Ovary (tissue), 9 donors: ENCODE data around the gene AFP. TPM values are rescaled to one million over a fixed set of nuclear protein-coding genes. Genes with fewer than 3 reads are reported as not detected.

Experiments
- DNase-seq, 5 donors: peaks; one replicate each; pipeline ENCODE4 v3.0.0-alpha.2; 2019 to 2020
- H3K27ac ChIP-seq, 2 donors: fragments of 200-600 bp; one replicate each; pipeline versions ENCODE4 v1.5.1 to v1.8.0; 2019 to 2022
- H3K27me3 ChIP-seq: fragments of 200-600 bp; one replicate; pipeline ENCODE4 v1.8.0; 2022
- H3K36me3 ChIP-seq: fragments of 200-600 bp; sonication (generic); one replicate; pipeline ENCODE4 v1.5.1; 2019
- H3K4me1 ChIP-seq: one replicate; pipeline ENCODE4 v1.8.1; 2013; ENCODE audit warnings: mild to moderate bottlenecking, moderate library complexity; ENCODE audit not compliant: insufficient read depth
- H3K4me3 ChIP-seq: fragments of 200-600 bp; sonication (generic); one replicate; pipeline ENCODE4 v1.5.1; 2017
- H3K9me3 ChIP-seq, 2 donors: fragments of 200-600 bp in 1 of 2; sonication (generic) in 1 of 2; one replicate each; pipeline versions ENCODE4 v1.5.1 to v1.8.1; 2013 to 2019; ENCODE audit warnings: mild to moderate bottlenecking in 1 of 2, moderate library complexity in 1 of 2
- CTCF ChIP-seq, 3 donors: fragments of 450-650 bp in 2 of 3; fragments of 200-600 bp in 1 of 3; IDR thresholded peaks; one replicate each; pipeline versions ENCODE4 v1.5.1 to v1.8.0; 2016 to 2022; ENCODE audit warnings: antibody characterized with exemption in 3 of 3, mild to moderate bottlenecking in 1 of 3
- EP300 ChIP-seq: sonication (generic); formaldehyde crosslinking; IDR thresholded peaks from one replicate; pipeline ENCODE4 v1.6.1; 2017; ENCODE audit warnings: antibody characterized with exemption
- POLR2A ChIP-seq: fragments of 450-650 bp; IDR thresholded peaks from one replicate; pipeline ENCODE4 v1.6.1; 2017; ENCODE audit warnings: antibody characterized with exemption, mild to moderate bottlenecking, moderate library complexity
- WGBS, 3 donors: extraction: QIAGEN DNeasy Blood & Tissue Kit in 1 of 3; methylation state at CpG; one replicate each; pipeline versions ENCODE4 v1.1.5 to v1.1.7; 2013 to 2017; 5-methylcytosine and 5-hydroxymethylcytosine counted together
- intact Hi-C, 4 donors: fragments of 100-400 bp; cut with DNase I; formaldehyde crosslinking; loops; one replicate each; pipeline versions ENCODE4 v1.11.0 to v1.15.1; 2022 to 2023
- polyA plus RNA-seq, 2 donors: library from polyadenylated mRNA; stranded (reverse); fragments of 200-250 nt in 1 of 2; fragments of 350-450 nt in 1 of 2; fragmentation: Illumina TruSeq in 1 of 2; extraction: RNeasy Lipid Tissue Mini Kit (QIAGEN cat#74804) in 1 of 2; gene quantifications; one replicate each; pipeline ENCODE4 v1.2.3, GENCODE V29; 2013 to 2014
- total RNA-seq, 7 donors: library from RNA; depleted of rRNA in 2 of 7; stranded (reverse); fragments of >200 nt in 2 of 7; fragmentation: NEBNext Ultra II Directional in 3 of 7; extraction: Animal tissue kit (Norgen Biotek cat#: 25700) in 3 of 7; gene quantifications; one replicate each; pipeline versions ENCODE4 v1.1.0 to v1.2.4, GENCODE V29; 2016 to 2023
- donor health status: DM: no; HTN: no; CAD: no; lungs with moderate emphysema.
- donor health status: DM: no; HTN: no; CAD: no.
- donor health status: Bipolar disorder and iron deficiency.
- donor health status: DM: yes; HTN: yes; CAD: no.
- donor health status: DM: no; HTN: no; CAD: no.
- donor health status: DM: yes; HTN: yes; CAD: no.

AFP gene
- total and polyA plus RNA-seq, 9 donors, result 0.17 to 2.8 (median 0.47) TPM; not detected in 5

DNA sequence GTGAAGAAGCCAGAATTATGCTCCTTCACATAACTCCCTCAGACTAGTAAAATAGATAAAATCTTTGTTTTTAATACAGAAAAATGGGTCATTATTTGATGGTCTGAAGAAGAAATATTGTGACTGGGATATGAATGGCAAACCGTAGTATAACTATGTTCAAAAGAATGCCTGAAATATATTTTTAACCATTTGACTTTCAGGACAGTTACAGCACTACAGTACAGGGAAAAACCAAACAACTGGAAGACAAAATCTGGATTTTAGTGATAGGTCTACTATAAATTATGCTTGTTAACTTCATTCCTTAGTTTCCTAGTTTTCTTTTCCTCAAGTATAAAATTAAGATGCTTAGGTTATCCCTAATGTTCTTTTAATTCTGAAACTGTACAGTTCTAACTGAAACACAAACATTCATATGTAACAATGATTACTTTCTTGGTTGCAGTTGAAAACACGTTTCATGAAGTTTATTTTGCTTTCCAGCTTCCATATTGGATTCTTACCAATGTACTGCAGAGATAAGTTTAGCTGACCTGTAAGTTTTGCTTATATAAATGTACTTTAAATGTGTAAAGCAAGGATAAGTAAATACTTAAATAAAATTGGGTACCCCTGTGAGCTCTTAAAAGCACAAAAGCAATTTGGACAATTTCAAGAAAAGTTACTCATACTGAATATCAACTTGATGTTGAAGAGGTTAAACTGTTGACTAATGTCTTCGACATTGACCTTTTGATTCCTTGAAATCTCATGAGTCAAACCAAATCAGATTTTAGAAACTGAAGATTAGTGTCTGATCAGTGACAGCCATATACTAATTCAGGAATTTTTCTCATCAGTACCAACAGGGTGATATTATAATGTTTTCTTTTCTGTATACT is 895 bp downstream of the AFP start:
- H3K9me3 ChIP-seq, result no peaks in the 10 kb centered on the region
- no peak overlapping the region for H3K27ac ChIP-seq
- intact Hi-C loops, result no loop called here
- no peak for TF ChIP-seq POLR2A
- no peak for TF ChIP-seq EP300
- no peak for TF ChIP-seq CTCF (IDR thresholded peaks at IDR 0.05)
- WGBS, 3 donors, result 67 to 76% (median 72%) methylated on average over 3 of the region's 3 CpGs
- H3K27me3 ChIP-seq, result no peaks in the 10 kb centered on the region
- H3K4me3 ChIP-seq, result no peak overlapping the region
- peaks cover 1% of the 10 kb centered on the region for H3K4me1 ChIP-seq
- H3K36me3 ChIP-seq, result no peaks in the 10 kb centered on the region
- DNase-seq, result no peak

GRCh38 chr4:73437558-73437956 is 1.5 kb downstream of the AFP start:
- H3K27ac ChIP-seq, result no peak overlapping the region
- intact Hi-C loops, result no loop called here
- no peaks in the 10 kb centered on the region for H3K27me3 ChIP-seq
- DNase-seq, result no peak
- no peak overlapping the region for H3K4me3 ChIP-seq
- H3K4me1 ChIP-seq, result peaks cover 1% of the 10 kb centered on the region
- TF ChIP-seq CTCF (IDR thresholded peaks at IDR 0.05) (no peak), POLR2A (no peak), EP300 (no peak)
- H3K36me3 ChIP-seq, result no peaks in the 10 kb centered on the region
- H3K9me3 ChIP-seq, result no peaks in the 10 kb centered on the region

GRCh38 chr4:73438048-73438447 is 2.0 kb downstream of the AFP start:
- WGBS, 3 donors, result 82 to 96% (median 90%) methylated on average over 1 of the region's 1 CpG
- intact Hi-C loops, result no loop called here

DNA sequence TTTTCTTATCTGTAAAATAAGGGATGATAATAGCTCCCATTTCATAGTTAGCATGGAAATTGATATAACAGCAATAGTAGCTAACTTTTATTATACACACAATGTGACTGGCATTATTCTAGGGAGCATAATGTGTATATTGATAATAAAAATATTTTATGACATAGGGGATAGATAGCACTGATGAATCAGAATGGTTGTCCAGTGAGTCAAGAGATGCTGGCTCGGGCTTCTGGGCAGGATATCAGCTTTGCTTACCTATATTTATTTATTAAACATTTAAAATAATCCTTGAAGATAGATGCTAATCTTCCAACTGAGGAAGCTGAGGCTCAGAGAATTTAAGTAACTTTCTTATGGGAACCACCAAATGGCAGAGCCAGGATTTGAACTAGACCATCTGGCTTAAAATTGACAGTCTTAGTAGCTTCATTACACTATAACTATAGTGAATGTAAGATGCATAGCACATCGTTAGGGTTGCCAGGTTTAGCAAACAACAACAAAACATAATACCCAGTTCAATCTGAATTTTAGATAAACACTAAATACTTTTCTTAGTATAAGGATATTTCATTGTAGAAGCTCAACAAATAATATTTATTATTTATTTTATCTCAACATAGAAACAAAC is 2.7 kb downstream of the AFP start:
- no peak overlapping the region for H3K4me3 ChIP-seq
- no peaks in the 10 kb centered on the region for H3K36me3 ChIP-seq
- no peak for DNase-seq
- no peaks in the 10 kb centered on the region for H3K27me3 ChIP-seq
- TF ChIP-seq EP300 (no peak), CTCF (IDR thresholded peaks at IDR 0.05) (no peak), POLR2A (no peak)
- WGBS, 3 donors, result 50 to 68% (median 60%) methylated on average over 2 of the region's 2 CpGs
- H3K27ac ChIP-seq, result no peak overlapping the region
- peaks cover 1% of the 10 kb centered on the region for H3K4me1 ChIP-seq
- intact Hi-C loops, result no loop called here
- H3K9me3 ChIP-seq, result no peaks in the 10 kb centered on the region

More at GRCh38 chr4:73438048-73438447, 2.0 kb downstream of the AFP start:
- no peak overlapping the region for H3K4me3 ChIP-seq
- no peak for DNase-seq
- peaks cover 1% of the 10 kb centered on the region for H3K4me1 ChIP-seq
- no peaks in the 10 kb centered on the region for H3K9me3 ChIP-seq
- no peak for TF ChIP-seq EP300
- TF ChIP-seq POLR2A, result no peak
- no peak for TF ChIP-seq CTCF (IDR thresholded peaks at IDR 0.05)
- H3K36me3 ChIP-seq, result no peaks in the 10 kb centered on the region
- no peaks in the 10 kb centered on the region for H3K27me3 ChIP-seq
- no peak overlapping the region for H3K27ac ChIP-seq
